K562 (cell line): Measurements from ENCODE around the gene B4GALNT4. TPM values are rescaled to one million over a fixed set of nuclear protein-coding genes. Genes with fewer than 3 reads are reported as not detected.

Source experiments
- ASH1L ChIP-seq: fragments of 450-650 bp; IDR thresholded peaks from 2 replicates; pipeline ENCODE4 v1.6.1; 2018; ENCODE audit warnings: borderline replicate concordance, mild to moderate bottlenecking, low read depth; ENCODE audit not compliant: partially characterized antibody
- ATF4 ChIP-seq: fragments of 450-650 bp; formaldehyde crosslinking; IDR thresholded peaks from 2 replicates; pipeline ENCODE4 v1.4.0; 2022; ENCODE audit warnings: mild to moderate bottlenecking, moderate library complexity
- ATF7 ChIP-seq: fragments of 450-650 bp; IDR thresholded peaks from 2 replicates; pipeline ENCODE4 v1.7.1; 2014; ENCODE audit warnings: mild to moderate bottlenecking, moderate library complexity
- CBFA2T3 ChIP-seq: fragments of 450-650 bp; IDR thresholded peaks from 2 replicates; pipeline ENCODE4 v1.6.1; 2017
- E2F3 ChIP-seq: fragments of 250-450 bp; sonication (Bioruptor Pico); IDR thresholded peaks from 2 replicates; pipeline ENCODE4 v1.4.0; 2020; ENCODE audit warnings: mild to moderate bottlenecking
- GATA2 ChIP-seq: sonication (generic); formaldehyde crosslinking; IDR thresholded peaks from 2 replicates; pipeline ENCODE4 v1.4.0; 2020; ENCODE audit warnings: mild to moderate bottlenecking, missing genetic modification reagents
- GATAD2A ChIP-seq: fragments of 450-650 bp; IDR thresholded peaks from 2 replicates; pipeline ENCODE4 v1.6.1; 2017
- HNRNPUL1 ChIP-seq: fragments of 200-400 bp; formaldehyde crosslinking; IDR thresholded peaks from 2 replicates; pipeline ENCODE4 v1.6.1; 2017; ENCODE audit warnings: low read length
- MAX ChIP-seq: sonication (generic); formaldehyde crosslinking; IDR thresholded peaks from 2 replicates; pipeline ENCODE4 v1.9.0; 2022; ENCODE audit warnings: mild to moderate bottlenecking, missing genetic modification reagents
- MTF1 ChIP-seq: fragments of 250-450 bp; sonication (Bioruptor Pico); IDR thresholded peaks from 2 replicates; pipeline ENCODE4 v1.9.0; 2021; ENCODE audit warnings: moderate library complexity, mild to moderate bottlenecking, inconsistent platforms, borderline replicate concordance
- NR2C2 ChIP-seq, 2 experiments: fragments of 200-800 bp in 1 of 2; sonication (Bioruptor generic) in 1 of 2; sonication (generic) in 1 of 2; formaldehyde crosslinking in 1 of 2; IDR thresholded peaks; 2 replicates each; pipeline versions ENCODE4 v1.6.1 to v1.8.0; 2016 to 2022; ENCODE audit warnings: mild to moderate bottlenecking in 1 of 2, missing compliant biosample characterization in 1 of 2, missing genetic modification characterization in 1 of 2, missing genetic modification reagents in 1 of 2
- PCBP1 ChIP-seq: fragments of 200-400 bp; formaldehyde crosslinking; IDR thresholded peaks from 2 replicates; pipeline ENCODE4 v1.6.1; 2018; ENCODE audit warnings: mild to moderate bottlenecking, low read depth, low read length; ENCODE audit not compliant: poor library complexity, severe bottlenecking
- PHB ChIP-seq: fragments of 250-450 bp; sonication (Bioruptor Pico); IDR thresholded peaks from 2 replicates; pipeline ENCODE4 v1.5.0; 2021
- POLR3G ChIP-seq: IDR thresholded peaks from 2 replicates; pipeline ENCODE4 v1.6.1; 2011; ENCODE audit not compliant: insufficient read length, insufficient replicate concordance; ENCODE audit errors: extremely low read depth
- SAFB ChIP-seq: fragments of 200-400 bp; formaldehyde crosslinking; IDR thresholded peaks from 2 replicates; pipeline ENCODE4 v1.6.1; 2017; ENCODE audit warnings: low read depth, low read length, borderline replicate concordance
- SOX6 ChIP-seq: fragments of 450-650 bp; IDR thresholded peaks from 2 replicates; pipeline ENCODE4 v1.6.1; 2014; ENCODE audit warnings: mild to moderate bottlenecking
- SRSF1 ChIP-seq: fragments of 200-400 bp; formaldehyde crosslinking; IDR thresholded peaks from 2 replicates; pipeline ENCODE4 v1.6.1; 2017; ENCODE audit warnings: mild to moderate bottlenecking, low read depth, low read length, moderate library complexity
- TOE1 ChIP-seq, 2 experiments: fragments of 450-650 bp in 1 of 2; sonication (generic) in 1 of 2; formaldehyde crosslinking in 1 of 2; IDR thresholded peaks; 2 replicates each; pipeline versions ENCODE4 v1.7.1 to v1.8.0; 2016 to 2022; ENCODE audit warnings: borderline replicate concordance in 2 of 2, mild to moderate bottlenecking in 2 of 2, antibody characterized with exemption in 1 of 2, inconsistent platforms in 1 of 2, low read depth in 1 of 2, missing genetic modification reagents in 1 of 2, moderate library complexity in 1 of 2
- ZBTB5 ChIP-seq: fragments of 450-650 bp; IDR thresholded peaks from 2 replicates; pipeline ENCODE4 v1.6.1; 2017; ENCODE audit warnings: antibody characterized with exemption
- ZNF274 ChIP-seq: IDR thresholded peaks from 2 replicates; pipeline ENCODE4 v1.6.1; 2011; ENCODE audit warnings: low read depth, mild to moderate bottlenecking, low read length, moderate library complexity, borderline replicate concordance
- polyA plus RNA-seq, 8 experiments: library from polyadenylated mRNA; depleted of rRNA in 4 of 8; stranded (reverse) in 5 of 8; unstranded in 3 of 8; fragments of >200 nt; fragmentation: Nextera tagmentation in 2 of 8; fragmentation: Illumina TruSeq in 1 of 8; extraction: Ambion mirVana in 2 of 8; extraction: Trizol in 1 of 8; gene quantifications; 2 replicates each; pipeline versions ENCODE4 v1.2.1 to v1.2.3, GENCODE V29; 2011 to 2014; ENCODE audit warnings: inconsistent platforms in 1 of 8, missing spikeins in 1 of 8
- total RNA-seq, 7 experiments: library from RNA; depleted of rRNA in 6 of 7; stranded (reverse); fragments of >200 nt in 6 of 7; fragmentation: Illumina TruSeq in 2 of 7; extraction: Trizol in 2 of 7; gene quantifications; 2 replicates each; pipeline versions ENCODE4 v1.2.1 to v1.2.3, GENCODE V29; 2011 to 2021; ENCODE audit warnings: low replicate concordance in 1 of 7
- TF ChIP-seq, protein P1 (sequence below): fragments of 450-650 bp; formaldehyde crosslinking; IDR thresholded peaks from 2 replicates; pipeline ENCODE4 v1.4.0; 2020; ENCODE audit warnings: mild to moderate bottlenecking, moderate library complexity
- TF ChIP-seq, protein P2 (sequence below): fragments of 250-450 bp; sonication (Bioruptor Pico); IDR thresholded peaks from 2 replicates; pipeline ENCODE4 v1.9.0; 2021; ENCODE audit warnings: mild to moderate bottlenecking

The B4GALNT4 gene
- total and polyA plus RNA-seq, 9 of the 15 experiments (the other 6 are each of a cell fraction or from before 2014, with no cell fraction given), result 0.20 to 37.1 (median 10.8) TPM; not detected in 1

DNA sequence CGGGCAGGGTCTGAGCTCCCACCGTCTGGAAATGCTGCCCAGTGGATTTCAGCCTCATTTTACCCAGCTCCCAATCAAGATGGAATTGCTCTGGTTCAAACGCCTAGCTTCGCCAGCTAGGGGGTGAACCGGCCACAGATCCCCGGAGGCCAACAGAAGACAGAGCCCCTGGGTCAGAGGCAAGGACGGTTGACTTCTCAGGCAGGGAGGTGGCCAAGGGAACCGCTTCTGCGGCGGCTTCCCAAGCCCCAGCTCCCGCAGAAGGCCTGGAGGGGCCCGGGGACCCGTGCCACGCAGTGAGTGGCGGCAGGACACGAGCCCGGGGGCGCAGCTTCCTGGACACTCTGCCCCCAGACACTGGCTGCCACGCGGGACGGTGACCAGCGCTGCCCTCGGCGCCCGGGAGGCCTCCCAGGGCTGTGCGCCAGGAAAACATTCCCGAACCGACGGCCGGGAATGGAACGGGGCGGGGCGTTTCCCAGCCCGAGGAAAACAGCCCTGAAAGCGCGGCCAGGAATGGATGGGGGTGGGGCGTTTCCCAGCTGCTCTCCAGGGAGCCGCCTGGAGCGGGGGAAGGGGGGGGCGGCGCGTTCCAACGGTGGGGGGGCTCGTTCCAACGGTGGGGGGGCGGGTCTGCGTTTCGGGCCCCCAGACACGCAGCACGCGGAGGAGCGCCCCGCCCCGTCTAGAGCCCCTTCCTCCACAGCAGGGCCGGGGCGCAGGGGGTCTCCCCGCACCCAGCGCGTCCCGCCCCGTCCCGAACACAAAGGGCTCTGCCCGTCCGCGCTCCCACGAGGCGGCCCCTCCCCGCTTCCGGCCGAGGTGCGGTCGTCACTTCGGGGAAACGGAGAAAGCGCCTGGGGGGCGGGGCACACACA, 13.5 kb upstream of the B4GALNT4 start (continued):
- no peak for TF ChIP-seq ASH1L
- TF ChIP-seq PCBP1, result peak; percentile 58
- TF ChIP-seq ZBTB5, result no peak
- no peak for TF ChIP-seq ZNF274
- peak; percentile 71; the same call in 1 of the 2 replicates for TF ChIP-seq E2F3 (CRISPR knock-in tag)
- TF ChIP-seq HNRNPUL1, result no peak
- peak; percentile 52 for TF ChIP-seq MAX (CRISPR knock-in tag)
- no peak for TF ChIP-seq GATA2 (CRISPR knock-in tag)
- no peak for TF ChIP-seq NR2C2 (CRISPR knock-in tag; IDR thresholded peaks at IDR 0.05)
- TF ChIP-seq NR2C2 (tag; IDR thresholded peaks at IDR 0.05), result peak; percentile 49; the same call in 1 of the 2 replicates
- TF ChIP-seq, protein P1, sequence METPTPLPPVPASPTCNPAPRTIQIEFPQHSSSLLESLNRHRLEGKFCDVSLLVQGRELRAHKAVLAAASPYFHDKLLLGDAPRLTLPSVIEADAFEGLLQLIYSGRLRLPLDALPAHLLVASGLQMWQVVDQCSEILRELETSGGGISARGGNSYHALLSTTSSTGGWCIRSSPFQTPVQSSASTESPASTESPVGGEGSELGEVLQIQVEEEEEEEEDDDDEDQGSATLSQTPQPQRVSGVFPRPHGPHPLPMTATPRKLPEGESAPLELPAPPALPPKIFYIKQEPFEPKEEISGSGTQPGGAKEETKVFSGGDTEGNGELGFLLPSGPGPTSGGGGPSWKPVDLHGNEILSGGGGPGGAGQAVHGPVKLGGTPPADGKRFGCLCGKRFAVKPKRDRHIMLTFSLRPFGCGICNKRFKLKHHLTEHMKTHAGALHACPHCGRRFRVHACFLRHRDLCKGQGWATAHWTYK (CRISPR knock-in tag), result peak; percentile 96
- no peak for TF ChIP-seq CBFA2T3
- peak; percentile 75; the same call in 1 of the 2 replicates for TF ChIP-seq MTF1 (CRISPR knock-in tag)
- no peak for TF ChIP-seq POLR3G
- no peak for TF ChIP-seq TOE1 (IDR thresholded peaks at IDR 0.05; ENCODE audit: borderline replicate concordance)
- TF ChIP-seq TOE1 (CRISPR knock-in tag; IDR thresholded peaks at IDR 0.05; ENCODE audit: borderline replicate concordance, low read depth), result no peak
- 0 out of 2 replicates have a peak, but pooled peaks have one; percentile 70 for TF ChIP-seq ATF4
- TF ChIP-seq SAFB, result peak; percentile 96
- 0 out of 2 replicates have a peak, but pooled peaks have one; percentile 17 for TF ChIP-seq GATAD2A
- TF ChIP-seq ATF7, result peak; percentile 12; the same call in 1 of the 2 replicates
- TF ChIP-seq PHB, result peak; percentile 93
- TF ChIP-seq, protein P2, sequence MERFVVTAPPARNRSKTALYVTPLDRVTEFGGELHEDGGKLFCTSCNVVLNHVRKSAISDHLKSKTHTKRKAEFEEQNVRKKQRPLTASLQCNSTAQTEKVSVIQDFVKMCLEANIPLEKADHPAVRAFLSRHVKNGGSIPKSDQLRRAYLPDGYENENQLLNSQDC (CRISPR knock-in tag), result no peak
- no peak for TF ChIP-seq SRSF1
- TF ChIP-seq SOX6, result no peak
